IPS DF 4.7 (cell line): ENCODE measurements around the gene MBNL2.

Experiments
- DNase-seq: peaks from one replicate; pipeline ENCODE4 v3.0.0-alpha.2; 2013; ENCODE audit warnings: low spot score; ENCODE audit errors: extremely low read depth

MBNL2 gene

DNA sequence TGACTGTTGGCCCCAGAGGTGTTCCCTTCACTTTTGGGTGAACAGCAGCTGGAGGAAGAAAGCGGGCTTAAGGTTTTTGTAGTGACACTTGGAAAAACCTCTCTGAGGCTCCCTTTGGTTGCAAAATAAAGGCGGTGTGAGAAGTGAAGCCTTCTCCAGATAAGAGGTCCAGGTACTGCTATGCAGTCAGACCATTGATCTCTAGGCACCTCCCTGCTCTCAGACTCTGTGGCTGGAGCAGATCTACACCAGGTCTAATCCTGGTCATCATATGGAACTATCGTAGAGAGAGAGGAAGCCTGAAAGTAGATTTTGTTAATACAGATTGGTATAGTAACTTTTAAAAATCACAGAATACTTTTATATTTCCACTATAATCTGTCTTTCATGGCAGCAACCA is 47.5 kb downstream of the MBNL2 start:
- DNase-seq: no peak

DNA sequence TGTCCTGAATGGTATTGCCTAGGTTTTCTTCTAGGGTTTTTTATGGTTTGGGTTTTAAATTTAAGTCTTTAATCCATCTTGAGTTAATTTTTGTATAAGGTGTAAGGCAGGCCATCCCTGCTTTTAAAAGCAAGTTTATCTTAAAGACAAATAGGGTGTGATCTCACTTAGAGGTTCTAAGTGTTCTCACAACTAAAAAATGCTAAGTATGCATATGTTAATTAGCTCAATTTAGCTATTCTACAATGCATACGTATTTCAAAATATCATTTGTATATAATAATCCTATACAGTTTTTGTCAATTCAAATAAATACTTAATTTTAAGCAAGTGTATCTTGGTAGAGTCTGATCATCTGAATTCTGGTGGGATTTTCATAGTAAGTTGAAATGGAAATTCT is 50.4 kb downstream of the MBNL2 start:
- DNase-seq: no peak

DNA sequence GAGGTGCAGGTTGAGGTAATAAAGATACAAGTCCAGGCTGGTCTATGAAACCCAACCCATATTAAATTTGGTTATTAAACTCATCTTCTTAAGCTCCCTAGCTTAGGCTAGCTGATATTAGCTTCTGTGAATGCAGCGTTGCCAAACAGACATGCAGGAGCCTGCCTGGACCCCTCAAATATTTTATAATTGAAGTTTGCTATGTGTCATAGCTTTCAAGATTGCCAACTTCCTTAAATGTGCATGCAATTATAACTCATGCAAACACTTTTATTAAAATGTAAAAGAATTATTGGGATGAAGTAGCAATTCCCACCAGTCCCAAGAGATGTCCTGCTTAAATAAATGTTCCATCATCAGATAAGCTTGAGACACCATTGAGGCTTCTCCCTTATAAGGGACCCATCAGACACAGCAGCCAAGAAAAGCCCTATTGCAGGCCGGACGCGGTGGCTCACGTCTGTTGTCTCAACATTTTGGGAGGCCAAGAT is 51.3 kb downstream of the MBNL2 start:
- DNase-seq: no peak

DNA sequence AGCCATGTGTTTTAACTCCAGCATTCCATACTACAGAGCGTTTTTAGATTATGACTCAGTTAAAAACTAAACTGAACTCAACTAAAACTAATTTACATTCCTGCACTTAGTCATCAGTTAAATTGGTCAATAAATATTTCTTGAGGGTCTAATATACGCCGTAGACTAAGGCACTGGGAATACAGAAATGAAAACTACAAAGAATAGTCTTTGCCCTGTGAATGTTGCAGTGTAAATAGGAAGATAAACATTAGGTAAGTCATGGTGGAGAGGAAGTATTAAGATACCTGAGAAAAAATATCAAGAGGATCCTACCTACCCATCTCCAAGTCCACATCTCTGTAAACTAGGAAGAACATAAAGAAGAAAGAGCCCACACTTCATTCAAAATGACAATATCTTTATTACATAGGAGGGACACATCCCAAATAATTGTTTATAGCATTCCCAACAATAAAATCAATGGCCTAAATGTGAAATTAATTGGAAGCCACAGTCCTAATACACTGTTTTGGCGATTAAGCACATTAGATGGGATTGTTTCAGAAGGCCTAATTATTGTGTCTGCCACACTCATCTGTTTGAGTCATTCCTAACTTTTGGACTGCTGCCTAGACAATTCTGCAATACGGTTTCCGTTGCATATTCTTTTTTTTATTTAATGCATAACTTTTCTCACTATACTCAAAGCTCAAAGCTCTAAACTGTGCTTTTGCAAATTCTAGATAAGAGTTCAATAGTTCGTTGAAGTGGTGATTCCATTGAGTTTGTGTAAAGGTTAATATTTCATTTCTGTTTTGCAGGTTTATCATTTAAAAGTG is 52.9 kb downstream of the MBNL2 start:
- DNase-seq: no peak

DNA sequence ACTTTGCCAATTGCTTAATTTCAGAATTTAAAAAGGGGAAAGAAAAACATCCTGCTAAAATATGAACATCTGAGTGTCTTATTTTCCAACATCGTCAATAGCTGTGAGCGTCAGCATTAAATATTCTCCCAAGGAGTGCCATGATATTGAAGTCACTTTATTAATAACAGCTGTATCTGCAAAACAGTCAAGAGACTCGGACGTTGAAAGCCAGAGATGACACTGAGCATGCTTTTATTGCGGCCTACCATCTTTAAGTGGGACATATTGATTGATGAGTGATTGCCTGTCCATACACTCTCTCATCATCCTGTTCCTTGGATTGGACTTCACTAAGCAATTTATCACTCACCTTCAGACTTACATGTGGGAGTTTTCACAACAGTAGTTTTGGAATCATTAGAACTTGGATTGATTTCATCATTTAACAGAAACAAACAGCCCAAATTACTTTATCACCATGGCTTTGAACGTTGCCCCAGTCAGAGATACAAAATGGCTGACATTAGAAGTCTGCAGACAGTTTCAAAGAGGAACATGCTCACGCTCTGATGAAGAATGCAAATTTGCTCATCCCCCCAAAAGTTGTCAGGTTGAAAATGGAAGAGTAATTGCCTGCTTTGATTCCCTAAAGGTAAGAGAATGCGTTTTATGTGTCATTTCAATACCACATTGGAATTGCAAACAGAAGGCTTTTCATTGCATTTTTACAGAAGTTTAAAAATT is 53.8 kb downstream of the MBNL2 start:
- no peak for DNase-seq

DNA sequence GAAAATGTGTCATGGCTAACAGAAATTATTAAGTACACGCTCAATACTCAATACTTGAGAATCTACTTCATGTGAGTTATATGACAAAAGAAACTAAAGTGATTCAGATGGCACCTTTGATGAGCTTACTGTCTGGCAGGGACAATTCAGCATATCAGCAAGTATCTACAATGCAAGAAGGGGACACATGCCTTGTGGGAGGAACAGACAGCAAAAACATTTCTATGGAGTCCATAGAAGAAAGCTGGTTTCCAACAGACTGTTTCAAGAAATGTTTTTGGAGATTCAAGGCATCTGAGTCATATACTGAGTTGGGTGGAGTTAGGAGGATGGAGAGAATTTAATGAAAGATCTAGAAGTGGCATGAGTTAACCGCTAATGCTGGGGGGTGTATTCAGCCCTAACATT is 54.7 kb downstream of the MBNL2 start:
- DNase-seq: no peak

DNA sequence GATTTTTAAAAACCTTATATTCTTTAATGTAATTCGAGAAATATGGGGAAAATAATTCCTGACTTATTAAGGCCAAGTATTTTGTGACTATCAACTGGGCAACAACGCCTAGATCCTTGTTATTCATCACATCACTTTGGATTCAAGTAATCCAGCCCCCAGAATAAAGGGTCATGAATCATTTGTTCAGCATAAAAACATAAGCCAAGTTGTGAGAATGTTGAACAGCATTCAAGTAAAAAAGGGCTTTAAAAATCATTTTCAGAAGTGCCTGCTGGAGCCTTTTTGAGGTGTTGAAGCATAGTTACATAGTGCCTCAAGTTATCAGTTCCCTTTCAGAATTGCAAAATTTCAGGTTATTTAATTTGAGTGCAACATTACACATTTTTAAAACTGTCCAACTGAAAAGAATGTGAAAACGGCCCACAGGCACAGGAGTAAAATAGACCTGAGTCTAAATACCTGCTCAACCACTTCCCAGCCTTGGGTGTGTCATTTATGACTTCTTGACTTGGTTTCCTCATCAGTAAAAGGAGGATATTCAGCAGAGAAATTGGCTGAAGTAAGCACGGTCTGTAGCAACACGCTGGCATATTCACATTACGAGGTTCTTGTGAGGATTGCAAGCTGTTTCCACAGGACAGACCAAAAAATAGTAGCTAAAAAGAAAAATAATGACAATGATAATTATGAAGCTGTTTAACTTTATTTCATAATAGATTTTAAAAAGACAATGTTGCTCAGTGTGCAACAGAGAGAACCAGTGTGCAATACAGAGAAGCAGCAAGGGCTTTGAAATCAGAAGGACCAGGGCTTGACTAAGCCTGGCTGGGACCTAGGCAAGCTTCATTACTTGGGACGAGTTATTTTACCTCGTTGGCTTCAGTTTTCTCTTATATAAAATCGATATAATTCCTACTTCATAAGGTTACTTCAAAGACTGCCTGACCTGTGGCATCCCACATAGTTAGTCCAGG is 56.6 kb downstream of the MBNL2 start:
- DNase-seq: no peak

DNA sequence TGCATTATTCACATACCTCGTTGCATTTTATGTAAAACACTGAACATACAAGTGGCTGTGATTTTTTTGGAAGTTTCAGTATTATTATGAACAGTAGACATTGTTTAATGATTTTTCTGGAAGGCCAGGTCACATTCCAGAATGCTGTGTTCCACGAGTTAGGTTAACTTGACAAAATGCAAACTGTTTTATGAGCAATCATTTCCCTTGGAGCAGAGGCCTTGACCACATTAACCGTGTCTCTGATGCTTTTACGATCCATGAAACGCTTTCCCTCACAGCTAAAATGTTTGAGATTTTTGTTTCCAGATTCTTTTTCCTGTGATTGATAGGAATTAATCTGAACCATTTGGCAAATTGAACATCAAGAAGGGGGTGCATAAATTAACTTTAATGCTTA is 57.8 kb downstream of the MBNL2 start:
- no peak for DNase-seq

DNA sequence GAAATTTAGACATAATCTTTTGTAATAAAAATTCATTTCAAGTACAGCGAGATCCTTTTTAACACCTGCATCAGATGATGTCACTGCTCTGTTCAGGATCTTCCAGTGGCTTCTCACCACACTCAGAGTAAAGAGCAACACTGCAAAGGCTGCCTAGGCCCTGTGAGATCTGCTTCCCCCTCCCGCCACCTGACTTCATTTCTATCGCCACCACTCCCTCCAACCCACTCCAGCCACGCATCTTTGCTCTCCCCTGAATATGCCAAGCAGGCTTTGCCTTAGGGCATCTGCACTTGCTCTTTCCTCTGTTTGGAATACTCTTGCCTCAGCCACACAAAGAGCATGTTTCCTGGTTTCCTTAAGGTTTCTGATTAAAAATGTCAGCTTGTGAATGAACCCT is 58.3 kb downstream of the MBNL2 start:
- no peak for DNase-seq

DNA sequence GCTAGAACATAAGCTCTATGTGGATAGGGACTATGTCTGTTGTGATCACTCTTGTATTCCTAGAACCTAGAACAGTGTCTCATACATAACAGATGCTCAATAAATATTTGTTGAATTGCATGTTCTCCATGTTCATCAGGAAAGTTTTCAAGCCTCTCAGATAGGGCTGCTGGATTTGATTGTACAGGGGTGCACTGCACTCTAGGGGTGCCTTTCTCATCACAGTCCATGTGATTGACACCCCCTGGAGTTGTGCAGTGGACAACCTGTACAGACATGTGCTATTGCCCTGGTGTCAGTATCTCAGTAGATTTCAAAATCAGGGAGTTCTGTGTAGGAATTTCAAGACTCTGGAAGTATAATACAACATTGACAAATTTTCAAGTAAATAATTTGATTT is 58.9 kb downstream of the MBNL2 start:
- no peak for DNase-seq

DNA sequence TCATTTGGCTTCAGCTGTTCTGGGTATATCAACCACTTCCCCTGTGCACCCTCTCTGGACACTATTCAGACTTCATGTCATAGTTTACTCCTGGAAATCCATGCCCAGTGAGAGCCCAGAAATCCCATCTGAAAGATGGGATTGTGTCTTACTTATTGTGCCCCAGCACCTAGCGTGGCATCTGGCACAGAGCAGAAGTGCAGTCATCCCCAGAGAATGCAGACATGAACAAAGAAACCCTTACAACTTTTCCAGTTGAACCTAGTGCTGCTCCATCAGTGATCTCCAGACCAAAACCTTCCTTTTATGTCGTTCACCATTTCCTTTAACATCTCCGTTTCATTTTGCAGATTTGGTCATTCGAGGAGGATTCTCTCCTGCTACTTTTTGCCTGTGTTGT is 60.6 kb downstream of the MBNL2 start:
- no peak for DNase-seq

DNA sequence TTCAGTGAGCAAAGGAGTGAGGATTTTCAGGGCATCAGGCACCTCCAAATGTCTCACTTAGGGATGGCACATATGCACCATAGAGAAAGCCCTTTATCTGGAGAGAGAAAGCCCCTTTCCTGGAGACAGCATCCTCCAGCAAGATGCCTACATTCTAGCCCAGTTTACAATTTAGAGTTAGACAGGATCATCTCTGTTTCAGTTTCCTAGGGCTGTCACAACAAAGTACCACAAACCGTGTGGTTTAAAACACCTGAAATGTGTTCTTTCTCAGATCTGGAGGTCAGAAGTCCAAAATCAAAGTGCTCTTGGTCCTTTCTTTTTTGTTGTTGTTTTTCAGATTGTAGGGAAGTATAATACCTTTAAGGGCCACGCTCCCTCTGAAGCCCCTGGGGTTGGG is 61.8 kb downstream of the MBNL2 start:
- DNase-seq: no peak

DNA sequence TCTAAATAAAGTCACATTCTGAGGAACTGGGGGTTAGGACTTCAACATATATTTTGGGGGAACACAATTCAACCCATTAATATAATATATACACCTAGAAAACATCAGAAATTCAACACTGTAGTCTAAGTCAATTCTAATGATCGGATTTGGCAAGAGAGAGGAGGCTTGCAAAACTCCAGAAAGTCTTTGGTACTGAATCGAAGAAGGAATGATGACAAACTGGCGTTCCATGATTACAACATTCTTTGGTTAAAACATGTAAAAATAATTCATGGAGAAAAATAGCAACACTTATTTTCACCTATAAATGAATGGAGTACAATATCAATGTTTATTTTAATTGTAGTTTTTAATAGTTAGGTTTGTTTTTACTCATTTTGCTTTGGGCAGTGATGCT is 62.4 kb downstream of the MBNL2 start:
- DNase-seq: no peak

DNA sequence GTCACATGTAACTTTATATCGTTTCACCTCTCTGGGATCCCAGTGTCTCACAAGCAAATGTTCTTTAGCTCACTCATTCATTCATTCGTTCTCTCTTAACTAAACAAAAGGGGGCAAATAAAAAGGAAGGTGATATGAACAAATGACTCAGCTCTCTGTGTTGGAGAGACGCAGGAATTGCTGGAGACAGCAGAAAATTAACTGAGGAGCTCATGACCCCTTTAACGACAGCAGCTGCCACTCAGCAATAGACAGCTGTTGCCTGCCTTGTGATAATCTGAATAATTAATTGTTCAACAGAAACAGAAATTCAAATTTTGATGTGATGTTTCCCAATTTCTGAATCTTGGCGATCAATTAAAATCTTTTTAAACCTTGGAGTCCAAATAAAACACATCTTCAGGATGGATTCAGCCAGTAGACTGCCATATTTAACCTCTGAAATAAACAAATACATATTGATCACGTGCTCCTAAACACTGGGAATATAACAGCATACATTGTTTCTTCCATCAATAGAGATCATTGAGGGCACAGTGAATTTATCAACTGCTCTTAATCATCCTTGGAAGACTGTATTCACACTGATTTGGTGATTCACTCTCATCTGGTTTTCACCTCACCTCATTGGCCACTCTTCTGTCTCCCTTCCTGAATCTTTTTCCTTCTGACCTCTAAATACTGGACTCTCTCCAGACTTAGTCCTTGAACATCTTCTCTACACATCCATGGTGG is 63.3 kb downstream of the MBNL2 start:
- no peak for DNase-seq

DNA sequence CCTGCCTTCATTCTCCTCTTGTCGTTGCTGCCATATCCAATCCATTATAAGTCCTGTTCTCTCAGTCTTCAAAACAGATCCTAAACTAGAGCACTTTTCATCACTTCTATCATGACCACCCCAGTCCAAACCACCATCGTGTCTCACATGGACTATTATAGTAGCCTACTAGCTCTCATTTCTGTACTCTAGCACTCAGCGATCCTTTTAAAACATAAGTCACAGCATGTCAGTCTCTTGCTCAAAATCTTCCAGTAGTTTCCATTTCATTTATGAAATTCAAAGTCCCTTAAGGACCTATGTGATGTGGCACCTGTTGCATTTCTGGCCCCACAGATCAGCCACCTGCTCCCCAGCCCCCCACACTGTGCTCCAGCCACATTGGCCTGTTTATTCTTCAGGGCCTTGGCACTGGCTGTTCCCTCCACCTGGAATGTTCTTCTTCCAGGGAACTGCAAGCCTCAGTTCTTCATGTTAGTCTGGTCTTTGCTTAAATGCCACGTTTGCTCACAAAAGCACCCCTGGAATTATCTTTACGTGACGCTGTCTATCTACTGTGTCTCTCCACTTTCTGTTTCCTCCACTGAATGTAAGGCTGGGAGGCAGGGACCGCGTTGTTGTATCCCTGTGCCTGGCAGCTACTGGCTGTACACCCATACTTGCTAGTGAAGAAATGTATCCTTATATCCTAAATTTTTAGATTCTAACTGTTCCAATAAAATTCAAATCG is 64.3 kb downstream of the MBNL2 start:
- DNase-seq: no peak

DNA sequence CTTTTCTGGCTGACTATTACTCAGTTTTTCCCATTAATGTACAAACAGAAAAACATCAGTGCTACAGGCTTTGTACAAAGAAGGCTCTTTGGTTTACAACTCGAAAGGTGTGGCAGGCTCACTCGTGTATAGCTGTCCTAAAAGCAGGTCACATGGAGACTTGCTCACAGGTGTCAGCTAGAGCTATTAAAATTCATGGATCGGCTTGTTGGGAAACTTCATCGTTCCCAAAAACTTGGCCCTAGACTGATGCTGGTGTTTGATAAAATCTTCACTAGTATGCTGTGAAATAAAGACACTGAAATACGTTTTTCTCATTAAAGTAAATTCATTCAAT is 64.9 kb downstream of the MBNL2 start:
- DNase-seq: no peak

DNA sequence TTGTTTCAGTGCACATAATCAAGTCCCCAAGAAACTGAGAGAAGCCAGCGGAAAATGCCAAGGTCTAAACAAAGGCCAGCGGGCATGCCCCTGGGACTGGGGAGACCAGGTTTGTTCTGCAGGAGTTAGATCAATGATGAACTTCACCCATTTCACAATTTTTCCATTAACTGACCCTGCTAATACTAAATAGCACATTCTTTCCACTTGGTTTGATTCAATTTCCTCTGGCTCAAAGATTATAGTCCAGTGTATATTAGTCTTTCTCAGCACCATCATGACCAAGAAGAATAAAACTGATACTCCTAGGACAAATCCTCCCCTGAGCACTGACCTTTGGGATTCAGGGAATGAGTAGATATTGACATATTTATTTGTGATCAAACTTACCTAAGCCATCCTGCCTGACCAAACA is 66.4 kb downstream of the MBNL2 start:
- DNase-seq: no peak

DNA sequence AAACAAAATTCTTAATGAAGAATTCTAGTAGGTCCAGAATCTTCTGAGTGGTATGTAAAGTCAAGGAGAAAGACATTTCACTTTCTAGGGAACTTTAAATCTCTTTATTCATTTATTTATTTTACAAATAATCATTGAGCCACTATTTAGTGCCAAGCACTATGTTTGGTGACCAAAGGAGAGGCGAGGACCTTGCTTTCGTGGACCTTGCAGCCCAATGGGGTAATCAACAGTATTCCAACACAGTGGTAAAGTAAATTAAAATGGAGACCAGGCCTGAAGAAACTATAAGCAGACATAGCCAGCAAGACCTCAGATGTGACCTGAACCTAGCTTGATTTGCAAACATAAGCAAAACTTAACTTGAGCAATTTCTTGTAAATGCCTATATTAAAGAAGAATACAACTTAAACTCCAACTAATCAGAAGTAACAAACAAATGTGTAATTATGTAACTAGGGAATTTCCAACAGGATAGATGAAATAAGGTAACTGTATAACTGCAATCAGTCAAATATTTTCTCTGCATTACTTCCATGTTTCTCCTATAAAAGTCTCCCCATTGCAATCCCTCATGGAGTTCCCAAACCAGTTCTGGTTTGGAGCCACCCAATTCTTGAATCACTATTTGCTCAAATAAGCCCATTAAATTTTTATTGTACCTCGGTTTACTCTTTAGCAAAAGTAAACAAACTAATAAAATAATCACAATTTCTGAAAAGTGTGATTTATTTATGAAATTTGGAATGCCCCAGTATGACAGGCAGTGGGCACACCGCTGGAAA is 67.6 kb downstream of the MBNL2 start:
- DNase-seq: no peak

DNA sequence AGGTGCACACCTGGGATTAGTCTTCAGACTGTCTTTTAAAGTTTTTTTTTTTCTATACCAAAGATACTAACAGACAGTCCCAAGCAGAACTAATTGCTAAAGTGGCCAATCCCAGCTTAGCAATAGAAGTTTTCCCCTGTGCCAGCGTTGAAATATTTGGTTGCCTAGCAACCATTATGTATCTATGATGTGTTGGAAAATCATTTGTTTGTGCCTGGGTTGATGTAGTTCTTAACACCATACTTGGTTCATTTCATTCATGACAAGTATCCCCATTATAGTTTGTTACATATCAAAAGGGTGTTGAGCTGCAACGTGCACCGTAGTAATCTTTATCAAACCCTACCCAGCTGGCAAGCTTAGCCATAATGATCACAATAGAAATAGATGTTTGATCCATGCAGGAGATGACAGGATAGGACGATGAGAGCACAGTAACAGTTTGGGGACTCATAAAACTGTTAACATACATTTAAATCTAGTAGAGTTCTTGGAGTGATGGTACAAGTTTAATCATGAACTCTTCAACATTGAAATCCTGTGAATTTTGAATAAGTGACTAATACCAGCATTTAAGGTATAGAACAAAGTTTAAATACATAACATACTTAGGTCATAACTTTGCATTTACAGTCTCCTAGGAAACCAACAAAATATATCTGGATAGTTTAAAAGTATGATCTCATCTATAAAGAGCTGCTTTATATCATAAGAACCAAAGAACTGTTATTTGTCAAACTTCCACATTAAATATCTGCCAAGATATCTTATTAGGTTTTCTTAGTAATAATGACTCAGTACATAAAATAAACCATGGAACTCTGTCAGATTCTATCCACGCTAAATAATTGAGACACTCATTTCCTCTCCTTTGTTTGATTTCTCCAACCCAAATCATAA is 73.4 kb downstream of the MBNL2 start:
- no peak for DNase-seq
